Skeletal muscle satellite cell (primary cell): ENCODE measurements around the gene PPP1R12A. TPM values are rescaled to one million over a fixed set of nuclear protein-coding genes. Genes with fewer than 3 reads are reported as not detected.

Experiments used
- H3K27me3 ChIP-seq: 2 replicates; pipeline ENCODE4 v1.7.0; 2013; ENCODE audit warnings: low read length; ENCODE audit not compliant: control insufficient read depth, insufficient read depth
- H3K36me3 ChIP-seq: 2 replicates; pipeline ENCODE4 v1.7.0; 2013; ENCODE audit warnings: mild to moderate bottlenecking, control low read depth, low read length; ENCODE audit not compliant: insufficient read depth
- H3K4me1 ChIP-seq: 2 replicates; pipeline ENCODE4 v1.7.0; 2013; ENCODE audit warnings: low read length; ENCODE audit not compliant: control insufficient read depth, insufficient read depth
- H3K4me2 ChIP-seq: 2 replicates; pipeline ENCODE4 v1.7.0; 2013; ENCODE audit warnings: mild to moderate bottlenecking, low read length
- H3K4me3 ChIP-seq: 2 replicates; pipeline ENCODE4 v1.7.0; 2013; ENCODE audit warnings: low read length
- H3K9ac ChIP-seq: 2 replicates; pipeline ENCODE4 v1.7.0; 2013; ENCODE audit warnings: mild to moderate bottlenecking, low read depth, low read length, moderate library complexity
- H3K9me3 ChIP-seq: replicated peaks from 2 replicates; pipeline ENCODE4 v1.7.0; 2013; ENCODE audit warnings: mild to moderate bottlenecking, control low read depth, low read length
- small RNA-seq: library from RNA; depleted of rRNA; stranded (forward); fragments of <200 nt; gene quantifications from one replicate; pipeline ENCODE3, GENCODE V24; 2012

Gene PPP1R12A

DNA sequence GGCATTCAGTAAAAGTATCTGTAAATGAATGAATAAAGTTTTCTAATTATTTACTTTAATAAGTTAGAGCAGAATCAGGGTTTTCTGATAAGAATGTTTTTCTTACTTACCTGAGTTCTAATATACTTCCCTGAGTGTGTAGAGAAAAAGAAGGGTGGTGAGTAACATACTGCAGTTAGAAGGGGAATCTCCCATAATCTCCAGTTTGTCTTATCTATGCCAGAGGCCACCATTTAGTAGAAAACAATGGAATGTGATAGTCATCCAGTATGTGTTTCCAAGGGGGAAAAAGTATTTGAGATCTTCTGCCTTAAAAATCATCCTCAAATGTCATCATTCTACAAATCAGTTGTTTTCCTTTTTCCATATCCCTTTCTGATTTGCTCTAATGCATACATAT is 187.6 kb downstream of the PPP1R12A start:
- Histone ChIP-seq H3K27me3 (no peaks in the 10 kb centered on the region), H3K9me3 (no peaks in the 10 kb centered on the region), H3K4me1 (no peaks in the 10 kb centered on the region), H3K4me3 (no peak overlapping the region), H3K9ac (no peak overlapping the region), H3K36me3 (no peaks in the 10 kb centered on the region), H3K4me2 (no peak overlapping the region)

DNA sequence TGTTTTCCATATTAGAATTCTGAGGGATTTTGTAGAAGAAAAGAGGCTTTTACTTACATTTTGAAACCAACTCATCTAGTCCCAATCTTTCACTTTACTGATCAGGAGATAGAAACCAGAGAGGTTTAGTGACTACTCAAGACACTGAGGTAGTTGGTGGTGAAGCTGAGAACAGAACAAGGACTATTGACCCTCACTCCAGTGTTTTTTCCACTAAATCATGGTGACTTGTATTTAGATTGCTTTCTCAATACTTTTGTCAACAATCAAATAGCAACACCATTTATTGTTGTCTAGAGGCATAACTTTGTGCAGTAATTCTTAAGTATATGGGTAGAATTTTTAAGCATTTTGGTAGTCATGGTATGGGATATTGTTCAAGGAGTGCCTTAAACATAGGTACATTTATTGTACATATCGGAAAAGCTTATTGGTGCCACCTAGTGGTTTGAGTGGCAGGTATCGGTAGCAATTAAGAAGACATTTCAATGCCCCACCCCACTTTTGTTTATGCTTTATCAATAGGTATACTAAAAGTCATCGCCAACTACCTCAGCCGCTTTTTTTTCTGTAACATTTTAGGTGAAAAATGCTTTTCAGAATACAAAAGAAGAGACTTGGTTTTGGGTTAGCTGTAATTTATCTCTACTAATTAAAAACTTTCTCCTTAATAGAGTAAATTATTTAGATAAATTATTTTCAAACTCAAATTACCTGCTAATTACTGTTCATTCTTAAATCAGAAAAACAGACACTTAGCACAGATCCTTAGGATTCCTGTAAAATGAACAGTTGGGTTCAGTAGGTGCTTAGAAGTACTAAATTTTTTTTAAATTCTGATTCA is 196.8 kb downstream of the PPP1R12A start:
- Histone ChIP-seq H3K27me3 (no peaks in the 10 kb centered on the region), H3K9me3 (no peaks in the 10 kb centered on the region), H3K4me2 (no peak overlapping the region), H3K9ac (no peak overlapping the region), H3K4me1 (no peaks in the 10 kb centered on the region), H3K36me3 (no peaks in the 10 kb centered on the region), H3K4me3 (no peak overlapping the region)

DNA sequence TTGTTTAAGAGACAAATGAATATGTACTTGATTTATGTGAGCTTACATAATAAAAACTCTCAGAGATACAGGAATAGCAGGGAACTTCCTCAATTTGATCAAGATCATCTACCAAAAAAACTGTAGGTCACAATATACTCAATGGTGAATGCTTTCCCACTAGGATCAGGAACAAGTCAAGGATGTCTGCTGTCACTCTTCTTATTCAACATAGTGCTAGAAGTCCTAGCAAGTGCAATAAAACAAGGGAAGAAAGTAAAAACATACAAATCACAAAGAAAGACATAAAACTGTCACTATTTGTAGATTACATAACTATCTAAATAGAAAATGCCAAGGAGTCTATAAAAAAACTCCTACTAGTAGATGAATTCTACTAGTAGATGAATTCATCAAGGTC is 202.3 kb downstream of the PPP1R12A start:
- Histone ChIP-seq H3K4me1 (no peaks in the 10 kb centered on the region), H3K9me3 (no peaks in the 10 kb centered on the region), H3K36me3 (no peaks in the 10 kb centered on the region), H3K9ac (no peak overlapping the region), H3K4me3 (no peak overlapping the region), H3K4me2 (no peak overlapping the region), H3K27me3 (no peaks in the 10 kb centered on the region)

DNA sequence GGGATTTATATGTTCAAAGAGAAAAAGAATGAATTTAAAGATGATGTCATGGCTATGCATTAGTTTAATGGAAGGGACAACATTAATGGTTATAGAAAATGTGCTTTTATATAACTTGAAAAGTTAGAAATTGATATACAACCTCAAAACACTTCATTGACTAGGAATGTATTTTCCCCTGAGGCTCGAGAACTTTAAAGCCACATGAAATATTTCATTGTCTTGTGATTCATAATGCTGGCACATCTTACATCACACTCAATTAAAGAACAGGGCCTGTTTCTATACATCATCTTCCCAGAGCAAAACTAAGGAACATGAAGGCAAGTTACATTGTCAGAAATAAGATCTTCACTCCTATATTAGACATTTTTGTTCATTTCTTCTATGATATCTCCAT is 208.9 kb downstream of the PPP1R12A start:
- Histone ChIP-seq H3K9me3 (no peaks in the 10 kb centered on the region), H3K27me3 (no peaks in the 10 kb centered on the region), H3K4me1 (peaks cover 13% of the 10 kb centered on the region), H3K4me3 (no peak overlapping the region), H3K4me2 (peak overlapping the region; percentile 24), H3K36me3 (no peaks in the 10 kb centered on the region), H3K9ac (no peak overlapping the region)

Small RNA genes lying within 50 kb of the gene (small RNA-seq; reads per million reads assigned to genes)
- not detected for gene RNA5SP363
